Cardiac septum (tissue), 1 donor: ENCODE measurements around the gene MTMR2. TPM values are rescaled to one million over a fixed set of nuclear protein-coding genes. Genes with fewer than 3 reads are reported as not detected.

Experiments
- DNase-seq: peaks from one replicate; pipeline ENCODE4 v3.0.0-alpha.2; 2020; ENCODE audit warnings: low spot score
- intact Hi-C: fragments of 100-400 bp; cut with DNase I; formaldehyde crosslinking; loops from one replicate; pipeline ENCODE4 v1.14.0; 2022
- total RNA-seq: library from RNA; stranded (reverse); fragmentation: NEBNext Ultra II Directional; extraction: Animal tissue kit (Norgen Biotek cat#: 25700); gene quantifications from one replicate; pipeline ENCODE4 v1.2.1, GENCODE V29; 2021
- donor health status: DM: no; HTN: no; CAD: no.

MTMR2 gene
- total RNA-seq, 1 donor from 2014 or later: 22.2 TPM

DNA sequence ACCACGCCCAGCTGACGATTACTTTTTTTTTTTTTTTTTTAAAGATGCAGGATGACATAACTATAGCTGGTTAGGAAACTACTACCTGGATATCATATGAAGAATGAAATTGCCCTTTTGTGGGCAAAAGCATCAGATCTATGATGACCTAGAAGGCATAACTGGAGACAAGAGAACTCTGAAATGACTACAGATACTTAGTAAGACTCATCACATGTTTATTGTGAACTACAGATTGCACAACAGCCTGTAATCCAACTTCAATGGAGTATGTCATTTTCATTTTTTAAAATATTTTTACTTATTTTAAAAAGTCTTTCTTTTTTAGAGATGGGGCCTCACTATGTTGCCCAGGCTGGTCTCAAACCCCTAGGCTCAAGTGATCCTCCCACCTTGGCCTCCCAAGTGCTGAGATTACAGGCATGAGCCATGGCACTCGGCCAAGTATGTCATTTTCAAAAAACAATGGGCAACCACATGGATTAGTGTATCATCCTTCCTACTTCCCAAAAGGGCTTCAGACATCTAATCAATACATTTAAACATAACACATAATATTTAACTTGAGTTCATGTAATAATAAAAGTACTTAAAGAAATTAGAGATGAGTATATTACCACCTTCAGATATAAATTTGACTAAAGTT is 3.3 kb downstream of the MTMR2 start:
- DNase-seq: no peak
- intact Hi-C loops: loop anchor here (5.0 to 10.0 kb wide), 2 partner anchors 33 to 84 kb away; no protein-coding TSS in a partner anchor

DNA sequence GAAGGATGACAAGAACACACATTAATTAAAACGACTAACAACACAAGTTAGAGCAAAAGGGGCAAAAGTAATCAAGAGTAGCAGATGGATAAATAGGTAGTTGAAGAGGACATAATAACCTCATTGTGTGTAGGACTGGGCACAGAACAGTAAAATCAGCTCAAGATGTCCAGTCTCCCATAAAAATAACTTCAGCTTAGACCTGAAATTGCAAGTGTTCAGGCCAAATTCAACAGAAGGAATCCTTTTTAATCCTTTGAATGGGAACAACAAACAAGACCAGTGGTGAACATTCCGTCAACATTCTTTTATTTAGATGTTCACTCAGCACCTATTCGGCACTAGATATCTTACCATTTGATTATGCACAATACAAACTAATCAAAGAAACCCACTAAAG is 4.4 kb downstream of the MTMR2 start:
- intact Hi-C loops: no loop called here
- no peak for DNase-seq

DNA sequence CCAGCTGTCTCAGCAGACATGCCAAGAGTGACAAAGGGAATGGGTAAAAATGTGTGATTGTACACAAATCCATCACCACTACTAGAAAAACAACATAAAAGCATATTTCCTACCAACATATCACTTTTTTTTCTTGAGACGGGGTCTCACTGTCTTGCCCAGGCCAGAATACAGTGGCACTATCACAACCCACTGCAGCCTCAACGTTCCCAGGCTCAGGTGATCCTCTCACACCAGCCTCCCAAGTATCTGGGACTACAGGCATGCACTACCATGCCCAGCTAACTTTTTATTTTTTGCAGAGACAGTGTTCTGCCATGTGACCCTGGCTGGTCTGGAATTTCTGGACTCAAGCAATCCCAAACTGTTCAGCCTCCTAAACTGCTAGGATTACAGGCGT is 5.2 kb downstream of the MTMR2 start:
- intact Hi-C loops: no loop called here

DNA sequence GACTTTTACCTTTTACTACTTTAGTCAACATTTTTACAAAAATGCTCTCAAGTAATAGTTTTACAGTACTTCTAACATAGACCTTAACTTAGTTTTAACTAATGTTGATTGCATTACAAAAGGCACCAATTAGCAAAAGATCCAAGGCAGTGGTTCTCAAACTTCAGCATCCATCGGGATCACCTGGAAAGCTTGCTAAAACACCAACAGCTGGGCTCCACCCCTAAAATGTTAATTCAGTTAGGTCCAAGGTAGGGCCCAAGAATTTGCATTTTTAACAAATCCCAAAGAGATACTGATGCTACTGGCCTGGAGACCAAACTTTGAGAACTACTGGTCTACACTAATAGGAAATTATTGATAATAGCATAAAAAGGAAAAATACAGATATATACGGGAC is 5.9 kb downstream of the MTMR2 start:
- DNase-seq: no peak
- intact Hi-C loops: no loop called here

More for the DNA sequence above, 5.2 kb downstream of the MTMR2 start:
- DNase-seq: no peak

DNA sequence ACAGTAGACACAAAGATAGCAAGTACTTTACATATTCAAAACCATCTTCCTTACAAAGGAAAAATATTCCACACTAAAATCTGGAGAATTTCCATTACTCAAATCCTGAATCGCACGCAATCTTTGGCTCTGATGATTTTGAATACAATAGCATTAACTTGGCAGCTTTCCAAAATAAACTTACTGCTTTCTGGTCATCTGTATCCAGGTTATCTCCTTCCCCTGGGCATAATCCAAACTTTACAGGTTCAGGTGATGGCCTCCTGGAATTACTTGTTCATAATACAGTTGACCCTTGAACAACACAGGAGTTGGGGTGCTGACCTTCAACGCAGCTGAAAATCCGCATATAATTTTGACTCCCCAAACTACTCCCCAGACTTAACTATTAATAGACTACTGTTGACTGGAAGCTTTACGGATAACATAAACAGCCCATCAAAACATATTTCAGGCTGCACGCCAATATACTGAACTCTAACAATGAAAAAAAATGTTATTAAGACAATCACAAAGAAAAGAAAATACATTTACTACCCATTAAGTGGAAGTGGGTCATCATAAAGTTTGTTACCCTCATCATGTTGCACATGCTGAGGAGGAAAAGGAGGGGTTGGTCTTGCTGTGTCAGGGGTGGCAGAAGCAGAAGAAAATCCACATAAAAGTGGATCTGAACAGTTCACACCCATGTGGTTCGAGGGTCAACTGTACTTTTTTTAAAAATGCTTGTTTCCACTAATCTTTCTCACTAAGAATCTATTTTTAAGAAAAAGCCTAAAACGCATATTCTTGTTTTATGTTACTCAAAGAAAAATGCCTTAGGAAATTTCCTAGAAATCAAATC is 6.5 kb downstream of the MTMR2 start:
- no peak for DNase-seq
- intact Hi-C loops: no loop called here

DNA sequence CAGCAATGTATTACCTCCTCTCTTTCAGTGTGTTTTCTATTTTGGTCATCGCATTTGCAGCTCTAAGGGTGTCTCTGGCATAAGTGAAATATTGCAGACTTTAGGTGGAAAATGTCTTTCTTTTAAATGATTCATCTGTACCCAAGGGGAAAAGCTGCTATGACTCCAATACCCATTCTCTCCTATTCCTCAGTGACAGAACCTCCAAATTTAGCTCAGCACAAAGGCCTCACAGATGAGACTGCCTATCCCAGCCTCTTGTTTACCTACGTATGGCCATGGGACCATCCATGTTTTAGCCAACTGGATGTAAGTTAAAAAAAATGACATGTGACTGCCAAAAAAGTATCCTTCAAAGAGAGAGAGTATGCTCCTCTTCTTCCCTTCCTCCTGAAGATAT is 7.9 kb downstream of the MTMR2 start:
- no peak for DNase-seq
- intact Hi-C loops: no loop called here

DNA sequence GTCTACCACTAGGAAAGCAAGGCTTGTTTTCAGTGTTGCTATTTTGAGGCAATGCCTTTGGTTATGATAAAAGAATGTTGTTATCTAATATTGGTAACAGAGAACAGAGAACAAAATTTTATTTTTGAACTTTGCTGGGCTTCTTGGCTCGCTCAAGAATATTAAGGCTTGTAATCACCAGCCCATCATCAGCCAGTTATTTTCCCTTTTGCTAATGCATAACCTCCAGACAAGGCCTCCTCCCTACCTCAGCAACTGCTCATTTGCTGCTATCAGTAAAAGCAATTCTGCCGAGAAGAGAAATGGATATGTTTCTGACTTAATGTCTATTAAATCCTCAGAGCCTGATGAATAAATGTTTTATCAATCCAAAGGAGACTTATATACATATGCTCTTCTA is 8.9 kb downstream of the MTMR2 start:
- no peak for DNase-seq
- intact Hi-C loops: no loop called here

DNA sequence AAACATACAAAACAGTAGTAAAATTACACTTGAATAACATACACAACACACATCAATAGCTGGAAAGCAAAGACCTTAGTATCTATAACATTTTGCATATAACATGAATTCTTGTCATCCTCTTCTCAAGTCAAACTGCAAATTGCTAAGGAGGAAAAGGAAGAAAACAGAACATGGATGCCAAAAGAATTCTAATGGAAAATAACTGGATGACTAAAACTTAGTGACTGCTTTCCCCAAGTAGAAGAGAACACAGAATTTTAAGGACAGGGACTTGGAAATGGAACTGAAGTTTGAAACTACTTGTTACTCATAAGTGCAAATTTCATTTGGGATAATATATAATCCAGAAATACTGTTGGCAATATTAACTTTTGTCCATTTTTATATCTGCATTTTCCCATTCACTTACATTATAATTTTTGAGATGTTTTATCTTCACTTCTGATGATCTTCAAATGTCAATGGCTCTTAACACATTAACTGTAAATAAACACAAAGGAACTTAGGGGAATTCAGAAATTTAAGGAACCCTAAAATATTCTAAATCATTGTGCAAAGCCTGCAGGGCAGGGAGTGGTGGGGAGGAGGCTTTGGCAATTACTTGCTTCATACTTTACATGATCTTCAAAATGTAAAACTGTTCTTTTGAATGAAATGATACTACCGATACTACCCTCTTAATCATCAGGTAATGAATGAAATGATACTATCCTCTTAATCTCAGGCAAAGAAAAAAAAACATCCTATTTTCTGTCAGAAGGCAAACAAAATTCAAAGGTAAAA is 9.9 kb downstream of the MTMR2 start:
- DNase-seq: no peak
- intact Hi-C loops: no loop called here

DNA sequence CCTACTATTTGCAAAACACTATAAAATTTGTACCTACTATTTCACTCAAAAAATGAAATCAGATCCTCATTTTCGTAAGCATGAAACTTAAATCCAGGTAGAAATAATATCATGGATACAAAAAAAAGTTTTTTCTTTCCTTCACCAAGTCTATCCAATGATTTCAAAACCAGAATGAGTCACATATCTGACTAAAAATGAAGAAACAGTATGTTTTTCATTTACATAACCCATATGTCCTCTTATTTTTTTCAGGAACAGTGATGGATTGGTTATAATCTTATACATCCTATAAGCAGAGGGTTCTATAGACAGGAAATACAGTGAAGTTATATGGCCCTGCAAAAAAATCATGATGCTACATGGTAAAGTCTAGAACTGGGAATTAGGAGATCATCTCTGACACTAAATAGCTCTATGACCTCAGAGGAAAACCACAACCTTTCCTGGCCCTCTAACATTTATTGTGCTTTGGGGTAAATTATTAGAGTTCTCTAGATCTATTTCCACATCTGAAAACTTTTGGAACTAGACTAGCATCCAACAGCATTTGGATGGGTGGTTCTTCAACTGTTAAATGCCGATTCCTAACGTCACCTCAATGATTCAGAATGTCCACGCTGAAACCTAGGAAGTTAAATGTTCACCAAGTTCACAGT is 10.9 kb downstream of the MTMR2 start:
- intact Hi-C loops: no loop called here

DNA sequence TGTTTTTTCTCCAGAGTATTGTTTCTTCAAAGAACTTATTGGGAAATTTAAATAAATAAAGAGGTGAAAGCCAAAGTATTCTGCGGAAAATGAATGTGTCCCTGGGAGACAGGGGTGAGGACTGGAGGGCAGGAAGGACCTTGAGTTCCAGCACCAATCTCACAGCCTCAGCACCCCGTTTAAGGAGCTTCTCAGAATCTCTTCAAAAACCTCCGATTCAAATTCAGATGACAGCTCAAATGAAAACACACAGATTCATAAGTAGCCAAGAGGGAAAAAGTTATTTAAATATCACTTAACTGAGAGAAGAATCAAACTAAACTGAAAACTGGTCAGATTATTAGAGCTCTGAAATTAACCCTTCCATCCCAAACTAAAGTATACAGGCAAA is 12.5 kb downstream of the MTMR2 start:
- intact Hi-C loops: no loop called here
- no peak for DNase-seq

More for the DNA sequence above, 10.9 kb downstream of the MTMR2 start:
- DNase-seq: no peak

DNA sequence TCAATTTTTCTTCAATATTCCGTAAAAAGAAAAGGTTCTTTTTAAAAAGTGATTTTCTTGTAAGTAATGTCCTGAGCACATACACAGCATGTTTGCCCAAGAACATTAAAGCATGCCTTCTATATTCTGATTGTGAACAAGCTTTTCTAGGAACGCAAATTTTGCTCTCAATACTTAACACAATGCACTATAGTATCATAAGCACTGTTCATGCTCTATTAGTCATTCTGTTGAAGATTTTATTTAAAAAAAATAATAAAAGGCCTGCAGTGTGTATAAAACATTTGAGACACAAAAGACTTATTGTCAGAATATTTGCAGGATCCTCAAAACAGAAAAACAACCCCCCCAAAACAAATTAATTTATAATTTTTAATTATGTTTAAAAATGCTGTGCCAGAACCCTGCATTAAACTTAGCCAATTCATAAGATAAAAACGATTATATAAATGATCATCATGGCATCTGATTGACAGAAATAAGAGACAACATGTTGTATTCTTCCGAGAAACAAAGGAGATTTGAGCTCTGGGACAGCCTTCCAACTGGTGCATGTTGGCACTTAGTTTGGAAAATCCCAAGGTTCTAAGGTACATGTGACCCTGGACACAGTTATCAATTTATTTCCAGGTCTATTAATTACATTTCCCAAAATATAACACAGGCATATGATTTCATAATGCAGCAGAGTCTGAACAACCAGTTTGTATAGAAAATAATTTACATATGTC is 13.1 kb downstream of the MTMR2 start:
- intact Hi-C loops: no loop called here
- DNase-seq: no peak

DNA sequence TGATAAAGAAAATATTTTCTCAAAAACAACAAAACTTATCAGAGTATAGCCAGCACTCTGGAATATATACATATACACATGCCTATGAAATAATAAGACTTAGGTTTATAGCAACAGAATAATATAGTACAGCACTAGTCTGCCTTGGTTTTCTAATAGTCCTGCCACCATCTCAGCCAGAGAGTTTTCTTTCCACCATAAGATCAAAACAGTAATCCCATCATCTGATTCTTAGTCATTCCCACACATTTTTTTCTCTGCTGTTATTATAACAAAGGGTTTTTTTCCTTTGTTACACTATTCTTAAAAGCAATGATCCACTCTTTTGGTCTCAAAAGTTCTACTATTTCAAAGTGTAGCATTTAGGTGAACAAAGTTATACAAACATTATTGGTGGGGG is 15.1 kb downstream of the MTMR2 start:
- intact Hi-C loops: no loop called here
- DNase-seq: no peak

DNA sequence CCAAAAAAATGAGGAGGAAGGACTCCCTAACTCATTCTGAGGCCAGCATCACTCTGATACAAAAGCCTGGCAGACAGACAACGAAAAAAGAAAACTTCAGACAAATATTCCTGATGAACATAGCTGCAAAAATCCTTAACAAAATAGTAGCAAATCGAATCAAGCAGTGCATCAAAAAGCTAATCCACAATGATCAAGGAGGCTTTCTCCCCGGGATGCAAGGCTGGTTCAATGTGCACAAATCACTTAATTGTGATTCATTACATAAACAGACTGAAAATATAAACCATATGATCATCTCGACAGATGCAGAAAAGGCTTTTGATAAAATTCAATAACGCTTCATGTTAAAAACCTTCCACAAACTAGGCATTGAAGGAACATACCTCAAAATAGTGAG is 16.4 kb downstream of the MTMR2 start:
- intact Hi-C loops: no loop called here
- DNase-seq: no peak

DNA sequence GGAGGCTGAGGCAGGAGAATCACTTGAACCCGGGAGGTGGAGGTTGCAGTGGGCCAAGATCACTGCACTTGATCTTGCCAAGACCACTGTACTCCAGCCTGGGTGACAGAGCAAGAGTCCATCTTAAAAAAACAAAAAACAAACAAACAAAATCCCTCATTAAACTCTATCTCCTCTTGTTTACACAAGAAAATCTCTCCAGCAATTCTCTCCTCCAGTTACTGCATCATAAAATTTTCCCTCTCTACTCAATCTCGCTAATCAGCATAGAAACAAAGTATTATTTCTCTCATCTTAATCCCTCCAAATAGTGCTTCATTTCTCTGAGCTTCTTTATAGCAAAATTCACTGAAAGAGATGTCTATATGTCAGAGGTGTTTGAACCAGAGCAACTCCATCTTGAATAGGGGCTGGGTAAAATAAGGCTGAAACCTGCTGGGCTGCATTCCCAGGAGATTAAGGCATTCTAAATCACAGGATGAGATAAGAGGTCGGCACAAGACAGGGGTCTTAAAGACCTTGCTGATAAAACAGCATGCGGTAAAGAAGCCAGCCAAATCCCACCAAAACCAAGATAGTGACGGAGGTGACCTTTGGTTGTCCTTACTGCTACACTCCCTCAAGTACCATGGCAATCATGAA is 19.8 kb downstream of the MTMR2 start:
- no peak for DNase-seq

DNA sequence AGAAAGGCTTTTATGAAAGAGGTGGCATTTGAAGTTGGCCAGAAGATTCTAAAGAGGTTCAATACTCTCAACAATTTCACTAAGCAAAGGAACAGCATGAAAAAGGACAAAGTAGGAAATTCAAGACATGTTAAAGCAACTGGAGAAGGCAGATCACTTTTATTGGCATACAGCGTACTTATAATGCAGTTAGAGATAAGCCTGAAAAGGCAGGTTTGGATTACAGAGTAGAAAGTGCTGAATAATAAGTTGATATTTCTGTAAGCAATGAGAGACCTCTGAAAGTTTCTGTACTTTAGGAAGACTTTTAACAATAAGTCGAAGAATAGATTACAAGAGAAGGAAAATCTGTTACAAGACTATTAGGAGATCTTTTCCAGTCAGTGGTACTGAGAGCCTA is 25.1 kb downstream of the MTMR2 start:
- intact Hi-C loops: no loop called here
- no peak for DNase-seq

More for the DNA sequence above, 19.8 kb downstream of the MTMR2 start:
- intact Hi-C loops: no loop called here

DNA sequence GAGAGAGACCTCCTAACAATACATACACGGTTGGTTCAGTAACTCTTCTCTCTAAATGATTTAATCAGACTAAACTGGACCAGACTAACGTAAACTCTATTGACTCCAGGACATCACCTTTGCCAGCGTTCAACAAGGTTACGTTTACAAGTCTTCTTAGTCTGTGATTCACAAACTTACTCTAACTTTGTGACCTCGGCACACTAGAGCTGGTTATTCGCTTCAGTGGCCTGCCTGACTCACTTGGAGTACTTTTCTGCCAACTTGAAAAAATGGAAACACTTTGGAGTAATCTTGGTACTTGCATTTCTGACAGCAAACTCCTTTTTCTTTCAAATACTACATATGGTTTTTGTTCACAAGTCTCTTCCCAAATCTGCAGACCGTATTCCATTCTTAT is 26.2 kb downstream of the MTMR2 start:
- DNase-seq: no peak
- intact Hi-C loops: no loop called here

DNA sequence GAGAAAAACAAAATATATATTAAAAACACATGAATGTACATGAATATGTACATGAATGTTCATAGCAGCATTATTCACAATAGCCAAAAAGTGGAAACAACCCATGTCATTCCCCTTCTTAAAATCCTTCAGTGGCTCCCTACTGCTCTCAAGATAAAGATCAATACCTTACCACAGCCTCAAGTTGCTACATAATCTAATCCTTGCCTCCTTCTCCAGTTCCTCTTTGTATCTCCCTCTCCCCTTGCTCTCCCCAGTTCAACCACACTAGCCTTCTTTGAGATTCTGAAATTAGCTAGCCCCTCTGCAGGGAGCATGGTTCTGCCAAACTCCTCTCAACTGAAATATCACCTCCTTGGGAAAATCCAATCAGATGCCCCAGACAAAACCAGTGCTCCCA is 28.1 kb downstream of the MTMR2 start:
- intact Hi-C loops: no loop called here
- DNase-seq: no peak

DNA sequence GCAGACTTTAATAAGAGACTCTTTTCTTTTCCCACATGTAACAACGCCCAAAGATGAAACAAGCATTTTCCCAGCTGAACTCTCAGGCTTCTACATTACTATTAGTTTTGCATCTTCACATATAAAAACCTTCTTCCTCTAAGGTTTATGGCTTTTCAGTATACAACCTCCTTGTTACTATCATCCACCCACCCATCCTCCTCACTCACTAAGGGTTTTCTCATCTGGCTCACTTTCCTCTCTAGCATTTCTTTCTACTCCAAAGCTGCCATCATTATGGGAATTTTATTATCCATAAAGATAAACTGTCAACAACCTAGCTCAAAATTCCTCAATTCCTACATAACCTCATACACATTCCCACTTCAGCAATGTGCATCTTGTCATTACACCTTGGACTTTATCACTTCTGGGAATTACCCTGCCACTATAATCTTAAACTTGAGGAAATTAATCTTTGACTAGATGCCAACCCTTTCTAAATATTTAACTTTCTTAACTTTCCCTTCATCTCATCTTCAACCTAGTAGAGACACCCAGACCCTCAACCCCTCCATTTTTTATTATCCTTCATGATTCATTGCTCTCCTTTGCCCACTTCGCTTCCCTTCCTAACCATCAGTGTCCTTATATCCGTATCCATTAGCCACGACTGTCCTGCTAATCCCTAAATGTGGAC is 30.9 kb downstream of the MTMR2 start:
- no peak for DNase-seq
- intact Hi-C loops: no loop called here
